H1 (cell line): ENCODE data around the gene ACAP2. TPM values are rescaled to one million over a fixed set of nuclear protein-coding genes. Genes with fewer than 3 reads are reported as not detected.

ENCODE experiments used
- CTCF ChIA-PET: fragments of 300-600 bp; sonication (Branson Sonifier 250); formaldehyde crosslinking; loops from one replicate; lab custom pipeline; 2021; ENCODE audit not compliant: partially characterized antibody; lab: Charles Lee
- POLR2A ChIA-PET: fragments of 300-600 bp; sonication (Branson Sonifier 250); formaldehyde crosslinking; loops from one replicate; lab custom pipeline; 2021; ENCODE audit warnings: inconsistent platforms; ENCODE audit not compliant: partially characterized antibody; lab: Charles Lee
- DNase-seq, 2 experiments: peaks; one replicate each; pipeline versions ENCODE4 v3.0.0 to v3.0.0-alpha.2; 2010 to 2022; ENCODE audit warnings: low spot score in 2 of 2, low read depth in 1 of 2, mixed read lengths in 1 of 2
- FAIRE-seq: peaks from 2 replicates; lab custom pipeline; 2011; peaks lifted over from hg19 to GRCh38; lab: Jason Lieb, UNC
- H2AFZ ChIP-seq: 2 replicates; pipeline ENCODE4 v1.8.1; 2012; ENCODE audit warnings: low read length, inconsistent platforms
- H2AK5ac ChIP-seq: 2 replicates; pipeline ENCODE4 v1.6.1; 2013; ENCODE audit warnings: low read depth, low read length
- H2BK120ac ChIP-seq: replicated peaks from 2 replicates; pipeline ENCODE3; 2013; ENCODE audit warnings: low read depth, low read length, inconsistent platforms
- H2BK12ac ChIP-seq: 2 replicates; pipeline ENCODE4 v1.6.1; 2013; ENCODE audit warnings: low read depth, low read length
- H2BK15ac ChIP-seq: 2 replicates; pipeline ENCODE4 v1.6.1; 2013; ENCODE audit warnings: low read length
- H2BK20ac ChIP-seq: 2 replicates; pipeline ENCODE4 v1.6.1; 2013; ENCODE audit warnings: low read length
- H2BK5ac ChIP-seq: 2 replicates; pipeline ENCODE4 v1.6.1; 2013; ENCODE audit warnings: low read depth, low read length
- H3K14ac ChIP-seq: 2 replicates; pipeline ENCODE4 v1.6.1; 2013; ENCODE audit warnings: inconsistent platforms; ENCODE audit not compliant: insufficient read length
- H3K18ac ChIP-seq: 2 replicates; pipeline ENCODE4 v1.6.1; 2013; ENCODE audit warnings: low read length; ENCODE audit errors: extremely low read depth
- H3K23ac ChIP-seq: 2 replicates; pipeline ENCODE4 v1.6.1; 2013; ENCODE audit warnings: inconsistent platforms; ENCODE audit not compliant: insufficient read length
- H3K23me2 ChIP-seq: 2 replicates; pipeline ENCODE4 v1.6.1; 2013; ENCODE audit warnings: low read depth, low read length
- H3K27ac ChIP-seq: 2 replicates; pipeline ENCODE4 v1.6.1; 2011; ENCODE audit warnings: low read depth, low read length, inconsistent platforms
- H3K27me3 ChIP-seq, 4 experiments: replicated peaks in 1 of 4; 1 replicate in 1 of 4; 2 replicates in 3 of 4; pipeline versions ENCODE4 v1.6.1 to v1.8.1; 2011 to 2013; ENCODE audit warnings: low read length in 3 of 4, mild to moderate bottlenecking in 3 of 4, inconsistent platforms in 2 of 4, mixed read lengths in 2 of 4, moderate library complexity in 1 of 4; ENCODE audit not compliant: control insufficient read depth in 3 of 4, insufficient read depth in 3 of 4; ENCODE audit errors: extremely low read depth in 1 of 4
- H3K36me3 ChIP-seq, 4 experiments: 2 replicates each; pipeline versions ENCODE4 v1.6.1 to v1.8.1; 2011 to 2013; ENCODE audit warnings: mild to moderate bottlenecking in 4 of 4, low read length in 3 of 4, moderate library complexity in 2 of 4, control low read depth in 1 of 4, inconsistent platforms in 1 of 4; ENCODE audit not compliant: insufficient read depth in 4 of 4, control insufficient read depth in 2 of 4
- H3K4ac ChIP-seq: replicated peaks from 2 replicates; pipeline ENCODE3; 2013; ENCODE audit warnings: low read length, low read depth, mixed read lengths, inconsistent platforms; ENCODE audit not compliant: insufficient read length
- H3K4me1 ChIP-seq, 4 experiments: replicated peaks in 1 of 4; 1 replicate in 1 of 4; 2 replicates in 3 of 4; pipeline versions ENCODE4 v1.6.1 to v1.8.1; 2011 to 2013; ENCODE audit warnings: low read length in 3 of 4, inconsistent platforms in 2 of 4, mixed read lengths in 1 of 4; ENCODE audit not compliant: insufficient read depth in 4 of 4, control insufficient read depth in 3 of 4
- H3K4me2 ChIP-seq, 2 experiments: 2 replicates each; pipeline versions ENCODE4 v1.6.1 to v1.8.1; 2011 to 2013; ENCODE audit warnings: low read depth in 2 of 2, low read length in 2 of 2, control low read depth in 1 of 2, inconsistent platforms in 1 of 2, mild to moderate bottlenecking in 1 of 2; ENCODE audit not compliant: insufficient read depth in 1 of 2
- H3K4me3 ChIP-seq, 4 experiments: fragments of 200-600, 300-600 bp in 1 of 4; sonication (generic), shearing (Covaris generic), sonication (Bioruptor Twin) in 1 of 4; 2 replicates each; pipeline versions ENCODE4 v1.5.1 to v1.8.1; 2011 to 2016; ENCODE audit warnings: low read length in 4 of 4, low read depth in 3 of 4, control low read depth in 2 of 4, inconsistent platforms in 2 of 4, mild to moderate bottlenecking in 2 of 4, mixed read lengths in 1 of 4, moderate library complexity in 1 of 4; ENCODE audit not compliant: insufficient read depth in 2 of 4; ENCODE audit errors: extremely low read depth in 1 of 4
- H3K56ac ChIP-seq: replicated peaks from 2 replicates; pipeline ENCODE3; 2013; ENCODE audit warnings: low read depth, mild to moderate bottlenecking, mixed read lengths, low read length, inconsistent platforms; ENCODE audit not compliant: insufficient read length
- H3K79me1 ChIP-seq: 2 replicates; pipeline ENCODE4 v1.6.1; 2013; ENCODE audit warnings: low read depth, low read length, control low read depth
- H3K79me2 ChIP-seq, 2 experiments: 2 replicates each; pipeline versions ENCODE4 v1.6.1 to v1.8.1; 2012 to 2013; ENCODE audit warnings: low read length in 2 of 2, mild to moderate bottlenecking in 2 of 2, inconsistent platforms in 1 of 2; ENCODE audit not compliant: insufficient read depth in 2 of 2, control insufficient read depth in 1 of 2
- H3K9ac ChIP-seq, 4 experiments: replicated peaks in 1 of 4; 1 replicate in 1 of 4; 2 replicates in 3 of 4; pipeline versions ENCODE4 v1.6.1 to v1.8.1; 2011 to 2013; ENCODE audit warnings: low read depth in 3 of 4, low read length in 3 of 4, control low read depth in 2 of 4, mild to moderate bottlenecking in 2 of 4, moderate library complexity in 2 of 4, inconsistent platforms in 1 of 4; ENCODE audit errors: extremely low read depth in 1 of 4
- H3K9me3 ChIP-seq, 2 experiments: 2 replicates each; pipeline versions ENCODE4 v1.6.1 to v1.8.1; 2012 to 2013; ENCODE audit warnings: mild to moderate bottlenecking in 2 of 2, moderate library complexity in 2 of 2, control low read depth in 1 of 2, inconsistent platforms in 1 of 2, low read depth in 1 of 2, low read length in 1 of 2, mixed read lengths in 1 of 2; ENCODE audit not compliant: insufficient read depth in 2 of 2
- H4K20me1 ChIP-seq, 2 experiments: replicated peaks in 1 of 2; 2 replicates each; pipeline versions ENCODE3 to v1.8.1; 2011 to 2013; ENCODE audit warnings: inconsistent platforms in 2 of 2, low read length in 2 of 2, mild to moderate bottlenecking in 1 of 2; ENCODE audit not compliant: insufficient read depth in 2 of 2, control insufficient read depth in 1 of 2
- H4K5ac ChIP-seq: 2 replicates; pipeline ENCODE4 v1.6.1; 2013; ENCODE audit warnings: low read length, low read depth, mixed read lengths, inconsistent platforms; ENCODE audit not compliant: insufficient read length
- H4K8ac ChIP-seq: 2 replicates; pipeline ENCODE4 v1.8.0; 2013; ENCODE audit warnings: mild to moderate bottlenecking, moderate library complexity, low read length, inconsistent platforms; ENCODE audit not compliant: insufficient read depth; ENCODE audit errors: extremely low read depth
- H4K91ac ChIP-seq: replicated peaks from 2 replicates; pipeline ENCODE3; 2013; ENCODE audit warnings: low read length, mixed read lengths, inconsistent platforms; ENCODE audit not compliant: insufficient read length
- EZH2 ChIP-seq: fragments of 200-600 bp; sonication (generic); IDR thresholded peaks from 2 replicates; pipeline ENCODE4 v1.7.1; 2012; ENCODE audit warnings: low read depth, mild to moderate bottlenecking, moderate library complexity, low read length, inconsistent platforms; ENCODE audit not compliant: severe bottlenecking
- PHF8 ChIP-seq: fragments of 200-600 bp; sonication (generic); conservative IDR thresholded peaks from 2 replicates; pipeline ENCODE4 v1.7.1; 2012; ENCODE audit warnings: low read depth, mild to moderate bottlenecking, inconsistent platforms, low read length, moderate library complexity
- POLR2AphosphoS5 ChIP-seq: IDR thresholded peaks from 2 replicates; pipeline ENCODE4 v1.6.1; 2011; ENCODE audit warnings: low read depth, low read length
- RFX5 ChIP-seq: IDR thresholded peaks from 2 replicates; pipeline ENCODE4 v1.6.1; 2011; ENCODE audit warnings: low read depth, low read length, improper control_type of control experiment, borderline replicate concordance
- SP1 ChIP-seq: IDR thresholded peaks from 2 replicates; pipeline ENCODE4 v1.6.1; 2011; ENCODE audit warnings: low read depth, low read length
- SP2 ChIP-seq: IDR thresholded peaks from 2 replicates; pipeline ENCODE4 v1.6.1; 2012; ENCODE audit warnings: mild to moderate bottlenecking, low read length, inconsistent platforms
- SP4 ChIP-seq: IDR thresholded peaks from 2 replicates; pipeline ENCODE4 v1.6.1; 2012; ENCODE audit warnings: low read length, inconsistent platforms
- SRF ChIP-seq: IDR thresholded peaks from 2 replicates; pipeline ENCODE4 v1.6.1; 2011; ENCODE audit warnings: mild to moderate bottlenecking, low read depth, low read length, moderate library complexity
- SUZ12 ChIP-seq: fragments of 200-600 bp; sonication (generic); IDR thresholded peaks from 2 replicates; pipeline ENCODE4 v1.6.1; 2012; ENCODE audit warnings: mild to moderate bottlenecking, inconsistent platforms, low read length, moderate library complexity, mixed read lengths
- ZNF274 ChIP-seq: IDR thresholded peaks from 2 replicates; pipeline ENCODE4 v1.7.0; 2012; ENCODE audit warnings: low read length, borderline replicate concordance; ENCODE audit errors: extremely low read depth
- WGBS, 2 experiments: shearing (Covaris generic) in 1 of 2; methylation state at CpG; one replicate each; pipeline versions ENCODE4 v1.1.6 to v1.1.7; 2013 to 2015; ENCODE audit warnings: low lambda C conversion rate in 2 of 2, mixed read lengths in 2 of 2, inconsistent platforms in 1 of 2, low coverage in 1 of 2, missing lambda C conversion rate in 1 of 2; ENCODE audit not compliant: insufficient replicate concordance in 2 of 2, insufficient coverage in 1 of 2, insufficient read length in 1 of 2; ENCODE audit errors: extremely low coverage in 1 of 2, missing lambda C conversion rate in 1 of 2; 5-methylcytosine and 5-hydroxymethylcytosine counted together
- polyA plus RNA-seq, 7 experiments: library from polyadenylated mRNA; depleted of rRNA in 3 of 7; stranded (reverse) in 5 of 7; unstranded in 2 of 7; fragments of >200 nt in 5 of 7; fragments of 200-250 nt in 2 of 7; gene quantifications; 1 replicate in 5 of 7; 2 replicates in 1 of 7; 4 replicates in 1 of 7; pipeline versions ENCODE4 v1.2.1 to v1.2.3, GENCODE V29; 2011 to 2013; ENCODE audit warnings: missing spikeins in 2 of 7, mixed read lengths in 2 of 7
- total RNA-seq: library from RNA; stranded (reverse); fragmentation: NEBNext Ultra II Directional; extraction: Animal tissue kit (Norgen Biotek cat#: 25700); gene quantifications from 2 replicates; pipeline ENCODE4 v1.2.1, GENCODE V29; 2021

Gene ACAP2
- total and polyA plus RNA-seq, 2 of the 8 experiments (the other 6 are each of a cell fraction or from before 2014, with no cell fraction given) = 7.7 to 37.3 TPM

DNA sequence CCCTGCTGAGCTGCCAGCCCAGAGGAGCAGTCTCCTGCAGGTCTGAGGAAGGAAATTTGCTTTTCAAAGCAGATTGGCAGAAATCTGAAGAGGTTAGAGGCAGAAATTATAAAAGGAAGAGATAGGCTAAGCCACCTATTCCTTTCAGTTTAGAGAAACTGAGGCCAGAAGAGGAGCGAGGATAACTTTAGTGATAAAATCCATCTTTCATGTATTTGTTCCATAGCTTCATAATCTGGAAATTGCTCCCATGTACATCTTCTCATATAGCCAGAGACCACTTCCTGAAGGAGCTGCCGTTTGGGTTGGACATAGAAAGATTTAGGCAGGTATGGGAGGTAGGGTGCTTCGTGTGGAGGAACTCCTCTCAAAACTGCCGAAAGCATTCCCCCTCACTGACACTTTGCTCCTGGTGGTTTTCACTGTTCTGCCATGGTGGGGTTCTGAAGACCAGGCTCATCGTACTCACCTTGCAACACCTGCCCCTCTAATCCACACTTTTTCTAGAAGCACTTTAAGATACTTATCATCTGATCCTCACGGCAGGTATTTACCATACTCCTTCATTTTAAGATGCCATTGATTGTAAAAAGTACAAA is 670 bp upstream of the ACAP2 start:
- Histone ChIP-seq H3K4me1 (peaks cover 5 to 16% (median 8%) of the 10 kb centered on the region in 4 experiments; a peak in 5 of 7 replicates), H2BK120ac (no peak overlapping the region), H3K79me2 (peaks cover 0 to 35% of the 10 kb centered on the region in 2 experiments; a peak in 2 of 4 replicates), H3K14ac (no peak overlapping the region), H2BK20ac (no peak overlapping the region), H3K4me2 (peak overlapping the region; percentile 32 to 48), H2BK12ac (no peak overlapping the region), H3K79me1 (peaks cover 4% of the 10 kb centered on the region), H3K9me3 (no peaks in the 10 kb centered on the region), H3K36me3 (no peaks in the 10 kb centered on the region), H4K5ac (peak overlapping the region; percentile 24), H3K9ac (no peak overlapping the region), H3K27me3 (no peaks in the 10 kb centered on the region), H3K4me3 (peak overlapping the region in 2 of 4 experiments; percentile 23 to 45; a peak in 2 of 8 replicates), H3K56ac (no peak overlapping the region), H3K23me2 (peaks cover 8% of the 10 kb centered on the region), H2BK5ac (no peak overlapping the region), H3K23ac (no peak overlapping the region), H4K8ac (no peak overlapping the region), H2BK15ac (no peak overlapping the region), H2AK5ac (no peak overlapping the region), H3K18ac (no peak overlapping the region), H3K27ac (no peak overlapping the region), H2AFZ (peak overlapping the region; percentile 66), H3K4ac (no peak overlapping the region), H4K91ac (peak overlapping the region; percentile 23), H4K20me1 (peaks cover 0 to 6% of the 10 kb centered on the region in 2 experiments)
- TF ChIP-seq POLR2AphosphoS5 (no peak), ZNF274 (no peak), SUZ12 (no peak), SP1 (no peak), SP2 (no peak), RFX5 (no peak), PHF8 (no peak), SP4 (no peak), SRF (no peak), EZH2 (no peak)
- DNase-seq (no peak), FAIRE-seq (no peak)
- ChIA-PET POLR2A (interaction anchor here (0.8 to 2.9 kb wide), 3 partner anchors 18 to 173 kb away, joined by 3 to 13 read pairs (median 5); partner anchors contain the start of genes PPP1R2 and XXYLT1), CTCF (interaction anchor here (0.5 to 1.5 kb wide), 2 partner anchors 55 to 170 kb away, joined by 3 to 4 read pairs; no protein-coding TSS in a partner anchor)
- 63% methylated on average over 6 of the region's 6 CpGs; no CpG with 5 or more reads in 1 of the 2 experiments for whole genome bisulfite sequencing, 2 experiments
